ENCODE results near the gene E2F1.

- TF ChIP-seq, protein P1, sequence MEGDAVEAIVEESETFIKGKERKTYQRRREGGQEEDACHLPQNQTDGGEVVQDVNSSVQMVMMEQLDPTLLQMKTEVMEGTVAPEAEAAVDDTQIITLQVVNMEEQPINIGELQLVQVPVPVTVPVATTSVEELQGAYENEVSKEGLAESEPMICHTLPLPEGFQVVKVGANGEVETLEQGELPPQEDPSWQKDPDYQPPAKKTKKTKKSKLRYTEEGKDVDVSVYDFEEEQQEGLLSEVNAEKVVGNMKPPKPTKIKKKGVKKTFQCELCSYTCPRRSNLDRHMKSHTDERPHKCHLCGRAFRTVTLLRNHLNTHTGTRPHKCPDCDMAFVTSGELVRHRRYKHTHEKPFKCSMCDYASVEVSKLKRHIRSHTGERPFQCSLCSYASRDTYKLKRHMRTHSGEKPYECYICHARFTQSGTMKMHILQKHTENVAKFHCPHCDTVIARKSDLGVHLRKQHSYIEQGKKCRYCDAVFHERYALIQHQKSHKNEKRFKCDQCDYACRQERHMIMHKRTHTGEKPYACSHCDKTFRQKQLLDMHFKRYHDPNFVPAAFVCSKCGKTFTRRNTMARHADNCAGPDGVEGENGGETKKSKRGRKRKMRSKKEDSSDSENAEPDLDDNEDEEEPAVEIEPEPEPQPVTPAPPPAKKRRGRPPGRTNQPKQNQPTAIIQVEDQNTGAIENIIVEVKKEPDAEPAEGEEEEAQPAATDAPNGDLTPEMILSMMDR (IDR thresholded peaks at IDR 0.05; ENCODE audit: low read length), result no peak
- no peak for TF ChIP-seq EZH2 (optimal IDR thresholded peaks at IDR 0.05; ENCODE audit: low read depth, low read length)
Observed at GRCh38 chr20:33702861-33703260, 16.7 kb upstream of the E2F1 start.
